Spinal cord (tissue), 10 donors: ENCODE measurements around the gene TTLL10. TPM values are rescaled to one million over a fixed set of nuclear protein-coding genes. Genes with fewer than 3 reads are reported as not detected.
"Not testable (repeated sequence)": the region's sequence is repeated elsewhere in the genome, so short reads cannot be mapped to it uniquely, and the experiment has no call there.

Source experiments
- DNase-seq, 6 donors: peaks; one replicate each; pipeline versions ENCODE4 v3.0.0 to v3.0.0-alpha.2; 2013 to 2015; ENCODE audit warnings: low spot score in 6 of 6, low read depth in 4 of 6
- H3K27ac ChIP-seq: one replicate; pipeline ENCODE4 v1.5.1; 2013; ENCODE audit warnings: low read depth, low read length, control low read depth
- H3K27me3 ChIP-seq: one replicate; pipeline ENCODE4 v1.6.1; 2013; ENCODE audit warnings: low read length; ENCODE audit not compliant: control insufficient read depth, insufficient read depth
- H3K36me3 ChIP-seq: one replicate; pipeline ENCODE4 v1.6.1; 2013; ENCODE audit warnings: low read length; ENCODE audit not compliant: control insufficient read depth, insufficient read depth
- H3K4me1 ChIP-seq: one replicate; pipeline ENCODE4 v1.6.1; 2013; ENCODE audit warnings: low read length; ENCODE audit not compliant: control insufficient read depth, insufficient read depth
- H3K4me3 ChIP-seq: one replicate; pipeline ENCODE4 v1.5.1; 2013; ENCODE audit warnings: low read depth, low read length, control low read depth
- H3K9me3 ChIP-seq: one replicate; pipeline ENCODE4 v1.6.1; 2013; ENCODE audit warnings: low read length; ENCODE audit not compliant: control insufficient read depth, insufficient read depth
- WGBS: methylation state at CpG from one replicate; pipeline ENCODE4 v1.1.5; 2013; ENCODE audit warnings: missing lambda C conversion rate; ENCODE audit not compliant: insufficient coverage; 5-methylcytosine and 5-hydroxymethylcytosine counted together
- polyA plus RNA-seq, 2 donors: library from polyadenylated mRNA; unstranded; fragments of 120-200 nt; gene quantifications; one replicate each; pipeline ENCODE4 v1.2.1, GENCODE V29; 2013; ENCODE audit not compliant: insufficient read length in 2 of 2
- total RNA-seq, 2 donors: library from RNA; depleted of rRNA in 1 of 2; stranded (reverse); fragments of 120-200 nt in 1 of 2; fragments of >200 nt in 1 of 2; gene quantifications; one replicate each; pipeline versions ENCODE4 v1.2.3 to v1.2.4, GENCODE V29; 2013 to 2014
- donor health status: healthy.

TTLL10 gene
- total and polyA plus RNA-seq, 4 donors: 0.79 to 2.1 (median 1.2) TPM

DNA sequence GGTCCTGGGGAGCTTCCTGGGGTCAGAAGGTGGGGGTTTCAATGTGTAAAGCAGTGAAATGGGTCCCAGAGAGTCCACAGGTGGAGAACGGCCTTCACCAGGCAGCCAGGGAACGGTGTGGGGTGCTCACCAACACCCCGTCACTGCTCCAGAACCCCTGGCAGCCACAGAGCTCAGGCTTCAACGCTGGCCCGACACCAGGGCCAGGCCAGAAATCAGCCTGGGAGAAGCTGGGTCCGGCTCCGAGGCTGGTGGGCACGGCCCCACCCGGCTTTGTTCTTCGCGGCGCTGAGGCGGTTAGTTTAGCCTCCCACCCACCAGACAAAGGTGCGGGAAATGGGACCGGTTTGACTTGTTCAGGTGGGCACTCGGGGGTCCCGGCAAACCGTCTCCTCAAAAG is 33.0 kb upstream of the TTLL10 start:
- Histone ChIP-seq H3K4me3 (no peak overlapping the region), H3K27ac (no peak overlapping the region), H3K36me3 (no peaks in the 10 kb centered on the region), H3K27me3 (peaks cover 14% of the 10 kb centered on the region), H3K9me3 (no peaks in the 10 kb centered on the region), H3K4me1 (peaks cover 21% of the 10 kb centered on the region)
- no peak for DNase-seq
- WGBS: 51% methylated on average over 15 of the region's 18 CpGs

DNA sequence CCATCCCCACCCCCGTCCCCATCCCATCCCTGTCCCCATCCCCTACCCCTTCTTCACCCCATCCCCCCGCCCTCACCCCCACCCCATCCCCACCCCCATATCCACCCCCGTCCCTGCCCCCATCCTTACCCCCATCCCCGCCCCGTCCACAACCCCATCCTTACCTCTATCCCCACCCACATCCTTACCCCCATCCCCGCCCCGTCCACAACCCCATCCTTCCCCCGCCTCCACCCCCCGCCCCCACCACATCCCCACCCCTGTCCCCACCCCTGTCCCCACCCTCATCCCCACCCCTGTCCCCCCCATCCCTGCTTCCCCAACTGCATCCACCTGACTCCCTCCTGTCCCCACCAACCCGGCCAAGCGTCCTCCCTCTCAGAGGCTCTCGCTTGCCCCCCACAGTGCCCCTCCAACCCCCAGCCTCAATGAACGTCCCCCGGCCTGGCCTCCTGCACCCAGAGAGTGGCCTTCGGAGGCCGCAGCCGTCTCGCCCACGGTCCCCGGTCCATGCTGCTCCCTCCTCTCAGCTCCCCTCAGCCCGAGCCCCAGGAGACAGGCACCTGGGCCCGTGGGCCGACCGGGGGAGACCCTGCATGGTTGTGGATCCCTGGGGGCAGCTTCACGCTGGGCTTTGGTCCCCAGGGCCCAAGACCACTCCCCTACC is 32.3 kb upstream of the TTLL10 start:
- H3K27ac ChIP-seq: no peak overlapping the region
- H3K4me3 ChIP-seq: no peak overlapping the region
- no peaks in the 10 kb centered on the region for H3K36me3 ChIP-seq
- DNase-seq: no peak
- no peaks in the 10 kb centered on the region for H3K9me3 ChIP-seq
- 39% methylated on average over 16 of the region's 25 CpGs for WGBS
- peaks cover 14% of the 10 kb centered on the region for H3K27me3 ChIP-seq
- H3K4me1 ChIP-seq: peaks cover 13% of the 10 kb centered on the region

DNA sequence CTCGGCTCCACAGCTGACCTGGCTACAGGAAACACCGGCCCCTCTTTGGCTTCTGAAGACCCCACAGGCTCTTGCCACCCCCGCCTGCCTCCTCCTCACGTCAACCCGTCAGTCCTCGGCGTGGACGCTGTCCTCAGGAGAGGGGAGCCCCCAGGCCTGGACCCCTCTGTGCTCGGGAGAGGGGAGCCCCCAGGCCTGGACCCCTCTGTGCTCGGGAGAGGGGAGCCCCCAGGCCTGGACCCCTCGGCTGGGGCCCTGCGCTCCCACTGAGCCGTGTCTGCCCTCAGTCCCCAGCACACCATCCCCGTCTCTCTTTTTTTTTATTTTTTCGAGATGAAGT is 31.8 kb upstream of the TTLL10 start:
- no peaks in the 10 kb centered on the region for H3K36me3 ChIP-seq
- DNase-seq: no peak
- H3K4me3 ChIP-seq: no peak overlapping the region
- peaks cover 10% of the 10 kb centered on the region for H3K4me1 ChIP-seq
- H3K27me3 ChIP-seq: peaks cover 11% of the 10 kb centered on the region
- no peaks in the 10 kb centered on the region for H3K9me3 ChIP-seq
- no peak overlapping the region for H3K27ac ChIP-seq
- WGBS: 75% methylated on average over 15 of the region's 15 CpGs

DNA sequence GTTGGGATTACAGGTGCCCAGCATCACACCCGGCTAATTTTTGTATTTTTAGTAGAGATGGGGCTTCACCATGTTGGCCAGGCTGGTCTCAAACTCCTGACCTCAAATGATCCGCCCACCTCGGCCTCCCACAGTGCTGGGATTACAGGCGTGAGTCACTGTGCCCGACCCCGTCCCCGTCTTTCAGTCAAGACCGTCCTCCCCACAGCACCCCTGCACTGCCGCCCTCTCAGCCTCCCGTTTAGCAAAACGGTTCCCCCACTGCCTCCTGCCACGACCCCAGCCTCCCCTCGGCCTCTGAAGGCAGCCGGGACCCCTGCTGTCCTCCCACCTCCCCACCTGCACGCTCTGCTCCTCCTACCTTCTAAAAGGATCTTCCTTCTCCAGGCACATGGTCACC is 31.3 kb upstream of the TTLL10 start:
- H3K9me3 ChIP-seq, H3K36me3 ChIP-seq, H3K4me1 ChIP-seq, H3K27ac ChIP-seq, H3K4me3 ChIP-seq, DNase-seq, H3K27me3 ChIP-seq: not testable (repeated sequence)
- 56% methylated on average over 13 of the region's 15 CpGs for WGBS

DNA sequence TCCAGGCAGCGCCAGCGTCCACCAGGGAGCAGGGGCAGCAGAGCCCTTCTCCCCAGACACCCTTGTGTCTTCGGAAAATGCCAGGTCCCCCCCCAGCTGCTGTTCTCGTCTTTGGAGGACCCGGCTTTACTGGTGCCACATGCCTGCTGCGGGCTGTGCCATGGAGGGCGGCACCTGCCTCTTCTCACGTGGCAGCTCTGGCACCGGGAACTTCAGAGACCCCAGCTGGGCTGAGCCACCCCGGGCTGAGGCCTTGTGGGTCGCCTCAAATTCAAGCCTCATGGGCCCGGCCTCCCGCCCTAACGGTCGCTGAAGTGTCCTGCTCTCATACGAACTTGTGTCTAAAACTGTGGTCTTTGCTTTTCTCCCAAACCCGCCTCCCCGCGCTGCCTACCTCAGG is 30.8 kb upstream of the TTLL10 start:
- no peaks in the 10 kb centered on the region for H3K36me3 ChIP-seq
- peaks cover 7% of the 10 kb centered on the region for H3K4me1 ChIP-seq
- no peak overlapping the region for H3K4me3 ChIP-seq
- 81% methylated on average over 19 of the region's 19 CpGs for WGBS
- H3K27ac ChIP-seq: no peak overlapping the region
- H3K9me3 ChIP-seq: no peaks in the 10 kb centered on the region
- H3K27me3 ChIP-seq: peaks cover 5% of the 10 kb centered on the region
- DNase-seq: no peak

DNA sequence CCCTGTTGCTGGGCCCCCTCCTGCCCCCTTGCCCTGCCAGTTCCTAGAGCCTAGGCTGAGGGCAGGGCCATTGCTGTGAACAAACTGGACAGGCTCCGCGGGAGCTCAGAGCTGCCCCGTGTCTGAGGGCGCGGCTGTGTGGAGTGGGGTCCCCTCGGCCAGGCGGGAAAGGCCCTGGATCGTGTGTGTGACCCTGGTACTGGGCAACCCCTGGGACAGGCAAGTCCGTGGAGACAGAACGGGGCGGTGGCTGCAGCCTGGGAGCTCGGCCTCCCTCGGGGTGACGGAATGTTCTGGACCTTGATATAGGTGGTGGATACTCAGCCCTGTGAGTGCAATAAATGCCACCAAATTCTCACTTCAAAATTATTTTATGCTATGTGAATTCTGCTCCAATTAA is 30.0 kb upstream of the TTLL10 start:
- no peak overlapping the region for H3K27ac ChIP-seq
- WGBS: 91% methylated on average over 11 of the region's 14 CpGs
- peaks cover 2% of the 10 kb centered on the region for H3K27me3 ChIP-seq
- no peaks in the 10 kb centered on the region for H3K9me3 ChIP-seq
- H3K4me1 ChIP-seq: peaks cover 7% of the 10 kb centered on the region
- no peaks in the 10 kb centered on the region for H3K36me3 ChIP-seq
- DNase-seq: no peak
- no peak overlapping the region for H3K4me3 ChIP-seq

DNA sequence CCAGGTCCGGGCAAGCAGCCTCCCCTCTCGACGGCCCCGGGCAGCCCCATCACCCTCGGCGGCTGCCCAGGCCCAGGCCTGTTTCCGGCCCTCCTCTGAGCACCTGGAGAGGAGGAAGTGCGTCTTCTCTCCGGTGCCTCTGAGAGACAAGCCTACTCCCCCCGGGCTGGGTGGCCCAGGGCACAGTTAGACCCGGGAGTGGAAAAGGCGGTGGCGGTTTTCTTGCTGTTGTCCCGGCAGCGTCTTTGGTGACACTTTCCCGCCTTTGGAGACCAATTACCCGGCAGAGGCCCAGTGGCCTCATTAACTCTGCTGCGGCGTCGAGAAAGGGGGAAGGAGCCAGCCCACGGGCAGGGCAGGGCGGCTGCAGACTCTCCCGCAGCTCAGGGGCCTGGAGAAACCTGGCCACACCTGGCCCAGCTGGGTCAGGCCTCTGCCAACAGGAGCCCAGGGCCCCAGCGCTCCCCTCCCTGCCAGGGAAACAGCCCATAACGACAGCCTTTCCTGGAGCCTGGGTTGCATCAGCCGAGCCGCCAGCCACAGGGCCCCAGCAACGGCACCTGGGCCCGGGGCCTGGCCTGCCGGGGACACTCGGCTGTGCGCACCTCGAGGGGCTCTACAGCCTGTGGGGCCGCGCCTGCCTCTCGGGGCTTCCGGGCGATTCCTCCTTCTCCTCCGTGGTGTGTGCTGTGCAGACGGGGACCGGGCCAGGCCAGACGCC is 29.4 kb upstream of the TTLL10 start:
- DNase-seq: no peak
- 49% methylated on average over 33 of the region's 42 CpGs for WGBS
- no peak overlapping the region for H3K4me3 ChIP-seq
- H3K36me3 ChIP-seq: no peaks in the 10 kb centered on the region
- H3K27me3 ChIP-seq: peaks cover 2% of the 10 kb centered on the region
- peaks cover 7% of the 10 kb centered on the region for H3K4me1 ChIP-seq
- H3K9me3 ChIP-seq: no peaks in the 10 kb centered on the region
- no peak overlapping the region for H3K27ac ChIP-seq

DNA sequence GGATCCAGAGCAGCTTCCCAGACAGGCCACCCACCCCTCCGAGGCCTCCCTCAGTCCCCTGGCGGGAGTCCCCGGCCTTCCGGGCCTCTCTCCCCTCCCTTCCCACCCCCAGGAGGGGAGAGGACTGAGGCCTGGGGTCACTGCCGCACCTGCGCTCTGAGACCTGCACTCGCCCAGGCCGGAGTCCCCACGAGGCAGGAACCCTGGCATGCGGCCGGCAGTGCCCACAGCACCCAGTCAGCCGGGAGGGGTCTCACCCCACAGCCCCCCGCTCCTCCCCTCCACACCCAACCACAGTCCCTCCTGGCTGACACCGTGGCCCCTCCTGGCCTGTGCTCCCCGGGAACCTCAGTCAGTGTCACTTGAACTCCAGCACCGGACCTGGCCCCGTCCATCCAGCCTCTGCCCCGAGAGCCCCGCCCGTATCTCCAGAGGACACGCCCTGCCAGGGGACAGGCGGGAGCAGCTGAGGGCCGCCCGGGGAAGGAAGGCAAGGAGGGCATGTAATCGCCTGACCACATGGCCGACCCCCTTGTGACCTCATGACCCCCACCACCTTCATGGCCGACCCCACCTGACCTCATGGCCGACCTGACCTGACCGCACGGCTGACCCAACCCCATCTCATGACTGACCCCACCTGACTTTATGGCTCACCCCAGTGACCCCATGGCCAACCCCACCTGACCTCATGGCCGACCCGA is 28.7 kb upstream of the TTLL10 start:
- no peak for DNase-seq
- Histone ChIP-seq H3K36me3 (no peaks in the 10 kb centered on the region), H3K27ac (no peak overlapping the region), H3K27me3 (peaks cover 2% of the 10 kb centered on the region), H3K4me3 (no peak overlapping the region), H3K4me1 (peaks cover 7% of the 10 kb centered on the region), H3K9me3 (no peaks in the 10 kb centered on the region)
- 83% methylated on average over 29 of the region's 32 CpGs for WGBS

DNA sequence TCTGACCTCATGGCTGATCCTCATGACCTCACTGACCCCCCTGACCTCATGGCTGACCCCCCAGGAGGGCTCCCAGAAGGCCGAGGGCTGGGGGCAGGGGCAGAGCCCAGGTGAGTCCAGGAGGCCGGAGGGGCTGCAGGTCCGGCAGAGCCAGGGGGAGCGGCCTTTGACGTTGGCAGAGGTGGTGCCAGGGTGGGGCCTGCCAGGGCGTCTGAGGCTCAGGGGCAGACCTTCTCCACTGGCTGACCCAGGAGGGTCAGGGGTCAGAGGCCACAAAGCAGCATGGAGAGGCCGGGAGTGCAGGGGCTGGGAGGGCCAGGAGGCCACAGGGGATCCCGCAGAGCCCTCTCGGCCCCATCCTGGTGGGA is 28.1 kb upstream of the TTLL10 start:
- WGBS: 76% methylated on average over 9 of the region's 9 CpGs
- Histone ChIP-seq H3K9me3 (no peaks in the 10 kb centered on the region), H3K27ac (no peak overlapping the region), H3K4me3 (no peak overlapping the region), H3K27me3 (peaks cover 2% of the 10 kb centered on the region), H3K4me1 (peaks cover 7% of the 10 kb centered on the region), H3K36me3 (no peaks in the 10 kb centered on the region)
- no peak for DNase-seq

DNA sequence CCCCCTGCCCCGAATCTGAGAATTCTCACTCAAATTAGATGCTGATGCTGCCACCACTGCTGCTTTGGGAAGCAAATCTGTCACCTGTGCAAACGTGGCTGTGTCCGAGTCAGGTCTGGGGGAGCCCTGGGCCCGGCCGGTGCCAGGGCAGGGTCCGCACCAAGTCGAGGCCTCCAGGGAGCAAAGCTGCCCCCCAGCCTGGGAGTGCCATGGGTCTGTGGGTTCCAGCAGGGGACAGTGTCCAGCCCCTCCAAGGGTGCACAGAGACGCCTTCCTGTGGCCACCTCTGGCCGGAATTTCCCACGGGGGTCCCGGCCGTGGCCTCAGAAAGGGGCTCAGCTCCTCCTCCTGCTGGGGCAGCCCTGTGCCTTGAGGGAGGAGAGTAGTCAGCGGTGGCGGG is 27.7 kb upstream of the TTLL10 start:
- H3K4me3 ChIP-seq: no peak overlapping the region
- H3K36me3 ChIP-seq: no peaks in the 10 kb centered on the region
- DNase-seq: no peak
- 88% methylated on average over 14 of the region's 14 CpGs for WGBS
- H3K27me3 ChIP-seq: no peaks in the 10 kb centered on the region
- H3K27ac ChIP-seq: no peak overlapping the region
- H3K4me1 ChIP-seq: peaks cover 7% of the 10 kb centered on the region
- H3K9me3 ChIP-seq: no peaks in the 10 kb centered on the region
